Measurements from ENCODE around the gene NECTIN1.
A peak's percentile ranks its signal among the peaks of the same experiment; 100 is the strongest.

Gene NECTIN1

GRCh38 chr11:119639642-119640205, 89.3 kb downstream of the NECTIN1 start:
- DNase-seq = no peak

GRCh38 chr11:119638851-119639250, 90.1 kb downstream of the NECTIN1 start:
- no peak for DNase-seq

GRCh38 chr11:119637481-119637880, 91.5 kb downstream of the NECTIN1 start:
- no peak for DNase-seq

- no peak for DNase-seq
These were observed 93.2 kb downstream of the NECTIN1 start for GRCh38 chr11:119635776-119636175.

- no peak for DNase-seq
These were observed 93.8 kb downstream of the NECTIN1 start for GRCh38 chr11:119635041-119635740.

- DNase-seq = no peak
These were observed 94.7 kb downstream of the NECTIN1 start for GRCh38 chr11:119634301-119634700.

- no peak for DNase-seq
These were observed 99.0 kb downstream of the NECTIN1 start for GRCh38 chr11:119629834-119630624.

- no peak for DNase-seq
These were observed 99.9 kb downstream of the NECTIN1 start for GRCh38 chr11:119629085-119629484.

- DNase-seq = no peak
These were observed 101.7 kb downstream of the NECTIN1 start for GRCh38 chr11:119627286-119627685.

GRCh38 chr11:119626871-119627270, 102.1 kb downstream of the NECTIN1 start:
- DNase-seq = peak in 2 of 4 experiments; percentile 10 to 42

GRCh38 chr11:119626197-119626841, 102.7 kb downstream of the NECTIN1 start:
- DNase-seq = no peak

- no peak for DNase-seq
These were observed 103.6 kb downstream of the NECTIN1 start for GRCh38 chr11:119625206-119625978.

- DNase-seq = no peak
These were observed 104.4 kb downstream of the NECTIN1 start for GRCh38 chr11:119624629-119625028.

- peak in 1 of 4 experiments; percentile 31 for DNase-seq
These were observed 104.8 kb downstream of the NECTIN1 start for GRCh38 chr11:119624102-119624615.

GRCh38 chr11:119623682-119624081, 105.3 kb downstream of the NECTIN1 start:
- no peak for DNase-seq

GRCh38 chr11:119622454-119623143, 106.4 kb downstream of the NECTIN1 start:
- no peak for DNase-seq

GRCh38 chr11:119619665-119620064, 109.3 kb downstream of the NECTIN1 start:
- DNase-seq = no peak

- DNase-seq = peak; percentile 92 to 97 (median 96)
These were observed 110.6 kb downstream of the NECTIN1 start for GRCh38 chr11:119618208-119618909.

- no peak for DNase-seq
These were observed 111.7 kb downstream of the NECTIN1 start for GRCh38 chr11:119617340-119617713.

GRCh38 chr11:119616586-119617339, 112.2 kb downstream of the NECTIN1 start:
- no peak for DNase-seq
